H1 (cell line): ENCODE results near the gene HIBADH. TPM values are rescaled to one million over a fixed set of nuclear protein-coding genes. Genes with fewer than 3 reads are reported as not detected.

ENCODE experiments used
- CTCF ChIA-PET: fragments of 300-600 bp; sonication (Branson Sonifier 250); formaldehyde crosslinking; loops from one replicate; lab custom pipeline; 2021; ENCODE audit not compliant: partially characterized antibody; lab: Charles Lee
- POLR2A ChIA-PET: fragments of 300-600 bp; sonication (Branson Sonifier 250); formaldehyde crosslinking; loops from one replicate; lab custom pipeline; 2021; ENCODE audit warnings: inconsistent platforms; ENCODE audit not compliant: partially characterized antibody; lab: Charles Lee
- DNase-seq, 2 experiments: peaks; one replicate each; pipeline versions ENCODE4 v3.0.0 to v3.0.0-alpha.2; 2010 to 2022; ENCODE audit warnings: low spot score in 2 of 2, low read depth in 1 of 2, mixed read lengths in 1 of 2
- FAIRE-seq: peaks from 2 replicates; lab custom pipeline; 2011; peaks lifted over from hg19 to GRCh38; lab: Jason Lieb, UNC
- H2AFZ ChIP-seq: 2 replicates; pipeline ENCODE4 v1.8.1; 2012; ENCODE audit warnings: low read length, inconsistent platforms
- H2AK5ac ChIP-seq: 2 replicates; pipeline ENCODE4 v1.6.1; 2013; ENCODE audit warnings: low read depth, low read length
- H2BK120ac ChIP-seq: replicated peaks from 2 replicates; pipeline ENCODE3; 2013; ENCODE audit warnings: low read depth, low read length, inconsistent platforms
- H2BK12ac ChIP-seq: 2 replicates; pipeline ENCODE4 v1.6.1; 2013; ENCODE audit warnings: low read depth, low read length
- H2BK15ac ChIP-seq: 2 replicates; pipeline ENCODE4 v1.6.1; 2013; ENCODE audit warnings: low read length
- H2BK20ac ChIP-seq: 2 replicates; pipeline ENCODE4 v1.6.1; 2013; ENCODE audit warnings: low read length
- H2BK5ac ChIP-seq: 2 replicates; pipeline ENCODE4 v1.6.1; 2013; ENCODE audit warnings: low read depth, low read length
- H3K14ac ChIP-seq: 2 replicates; pipeline ENCODE4 v1.6.1; 2013; ENCODE audit warnings: inconsistent platforms; ENCODE audit not compliant: insufficient read length
- H3K18ac ChIP-seq: 2 replicates; pipeline ENCODE4 v1.6.1; 2013; ENCODE audit warnings: low read length; ENCODE audit errors: extremely low read depth
- H3K23ac ChIP-seq: 2 replicates; pipeline ENCODE4 v1.6.1; 2013; ENCODE audit warnings: inconsistent platforms; ENCODE audit not compliant: insufficient read length
- H3K23me2 ChIP-seq: 2 replicates; pipeline ENCODE4 v1.6.1; 2013; ENCODE audit warnings: low read depth, low read length
- H3K27ac ChIP-seq: 2 replicates; pipeline ENCODE4 v1.6.1; 2011; ENCODE audit warnings: low read depth, low read length, inconsistent platforms
- H3K27me3 ChIP-seq, 4 experiments: replicated peaks in 1 of 4; 1 replicate in 1 of 4; 2 replicates in 3 of 4; pipeline versions ENCODE4 v1.6.1 to v1.8.1; 2011 to 2013; ENCODE audit warnings: low read length in 3 of 4, mild to moderate bottlenecking in 3 of 4, inconsistent platforms in 2 of 4, mixed read lengths in 2 of 4, moderate library complexity in 1 of 4; ENCODE audit not compliant: control insufficient read depth in 3 of 4, insufficient read depth in 3 of 4; ENCODE audit errors: extremely low read depth in 1 of 4
- H3K36me3 ChIP-seq, 4 experiments: 2 replicates each; pipeline versions ENCODE4 v1.6.1 to v1.8.1; 2011 to 2013; ENCODE audit warnings: mild to moderate bottlenecking in 4 of 4, low read length in 3 of 4, moderate library complexity in 2 of 4, control low read depth in 1 of 4, inconsistent platforms in 1 of 4; ENCODE audit not compliant: insufficient read depth in 4 of 4, control insufficient read depth in 2 of 4
- H3K4ac ChIP-seq: replicated peaks from 2 replicates; pipeline ENCODE3; 2013; ENCODE audit warnings: low read length, low read depth, mixed read lengths, inconsistent platforms; ENCODE audit not compliant: insufficient read length
- H3K4me1 ChIP-seq, 4 experiments: replicated peaks in 1 of 4; 1 replicate in 1 of 4; 2 replicates in 3 of 4; pipeline versions ENCODE4 v1.6.1 to v1.8.1; 2011 to 2013; ENCODE audit warnings: low read length in 3 of 4, inconsistent platforms in 2 of 4, mixed read lengths in 1 of 4; ENCODE audit not compliant: insufficient read depth in 4 of 4, control insufficient read depth in 3 of 4
- H3K4me2 ChIP-seq, 2 experiments: 2 replicates each; pipeline versions ENCODE4 v1.6.1 to v1.8.1; 2011 to 2013; ENCODE audit warnings: low read depth in 2 of 2, low read length in 2 of 2, control low read depth in 1 of 2, inconsistent platforms in 1 of 2, mild to moderate bottlenecking in 1 of 2; ENCODE audit not compliant: insufficient read depth in 1 of 2
- H3K4me3 ChIP-seq, 4 experiments: fragments of 200-600, 300-600 bp in 1 of 4; sonication (generic), shearing (Covaris generic), sonication (Bioruptor Twin) in 1 of 4; 2 replicates each; pipeline versions ENCODE4 v1.5.1 to v1.8.1; 2011 to 2016; ENCODE audit warnings: low read length in 4 of 4, low read depth in 3 of 4, control low read depth in 2 of 4, inconsistent platforms in 2 of 4, mild to moderate bottlenecking in 2 of 4, mixed read lengths in 1 of 4, moderate library complexity in 1 of 4; ENCODE audit not compliant: insufficient read depth in 2 of 4; ENCODE audit errors: extremely low read depth in 1 of 4
- H3K56ac ChIP-seq: replicated peaks from 2 replicates; pipeline ENCODE3; 2013; ENCODE audit warnings: low read depth, mild to moderate bottlenecking, mixed read lengths, low read length, inconsistent platforms; ENCODE audit not compliant: insufficient read length
- H3K79me1 ChIP-seq: 2 replicates; pipeline ENCODE4 v1.6.1; 2013; ENCODE audit warnings: low read depth, low read length, control low read depth
- H3K79me2 ChIP-seq, 2 experiments: 2 replicates each; pipeline versions ENCODE4 v1.6.1 to v1.8.1; 2012 to 2013; ENCODE audit warnings: low read length in 2 of 2, mild to moderate bottlenecking in 2 of 2, inconsistent platforms in 1 of 2; ENCODE audit not compliant: insufficient read depth in 2 of 2, control insufficient read depth in 1 of 2
- H3K9ac ChIP-seq, 4 experiments: replicated peaks in 1 of 4; 1 replicate in 1 of 4; 2 replicates in 3 of 4; pipeline versions ENCODE4 v1.6.1 to v1.8.1; 2011 to 2013; ENCODE audit warnings: low read depth in 3 of 4, low read length in 3 of 4, control low read depth in 2 of 4, mild to moderate bottlenecking in 2 of 4, moderate library complexity in 2 of 4, inconsistent platforms in 1 of 4; ENCODE audit errors: extremely low read depth in 1 of 4
- H3K9me3 ChIP-seq, 2 experiments: 2 replicates each; pipeline versions ENCODE4 v1.6.1 to v1.8.1; 2012 to 2013; ENCODE audit warnings: mild to moderate bottlenecking in 2 of 2, moderate library complexity in 2 of 2, control low read depth in 1 of 2, inconsistent platforms in 1 of 2, low read depth in 1 of 2, low read length in 1 of 2, mixed read lengths in 1 of 2; ENCODE audit not compliant: insufficient read depth in 2 of 2
- H4K20me1 ChIP-seq, 2 experiments: replicated peaks in 1 of 2; 2 replicates each; pipeline versions ENCODE3 to v1.8.1; 2011 to 2013; ENCODE audit warnings: inconsistent platforms in 2 of 2, low read length in 2 of 2, mild to moderate bottlenecking in 1 of 2; ENCODE audit not compliant: insufficient read depth in 2 of 2, control insufficient read depth in 1 of 2
- H4K5ac ChIP-seq: 2 replicates; pipeline ENCODE4 v1.6.1; 2013; ENCODE audit warnings: low read length, low read depth, mixed read lengths, inconsistent platforms; ENCODE audit not compliant: insufficient read length
- H4K8ac ChIP-seq: 2 replicates; pipeline ENCODE4 v1.8.0; 2013; ENCODE audit warnings: mild to moderate bottlenecking, moderate library complexity, low read length, inconsistent platforms; ENCODE audit not compliant: insufficient read depth; ENCODE audit errors: extremely low read depth
- H4K91ac ChIP-seq: replicated peaks from 2 replicates; pipeline ENCODE3; 2013; ENCODE audit warnings: low read length, mixed read lengths, inconsistent platforms; ENCODE audit not compliant: insufficient read length
- CEBPB ChIP-seq: IDR thresholded peaks from 2 replicates; pipeline ENCODE4 v1.6.1; 2012; ENCODE audit warnings: low read depth, low read length
- WGBS, 2 experiments: shearing (Covaris generic) in 1 of 2; methylation state at CpG; one replicate each; pipeline versions ENCODE4 v1.1.6 to v1.1.7; 2013 to 2015; ENCODE audit warnings: low lambda C conversion rate in 2 of 2, mixed read lengths in 2 of 2, inconsistent platforms in 1 of 2, low coverage in 1 of 2, missing lambda C conversion rate in 1 of 2; ENCODE audit not compliant: insufficient replicate concordance in 2 of 2, insufficient coverage in 1 of 2, insufficient read length in 1 of 2; ENCODE audit errors: extremely low coverage in 1 of 2, missing lambda C conversion rate in 1 of 2; 5-methylcytosine and 5-hydroxymethylcytosine counted together
- polyA plus RNA-seq, 7 experiments: library from polyadenylated mRNA; depleted of rRNA in 3 of 7; stranded (reverse) in 5 of 7; unstranded in 2 of 7; fragments of >200 nt in 5 of 7; fragments of 200-250 nt in 2 of 7; gene quantifications; 1 replicate in 5 of 7; 2 replicates in 1 of 7; 4 replicates in 1 of 7; pipeline versions ENCODE4 v1.2.1 to v1.2.3, GENCODE V29; 2011 to 2013; ENCODE audit warnings: missing spikeins in 2 of 7, mixed read lengths in 2 of 7
- total RNA-seq: library from RNA; stranded (reverse); fragmentation: NEBNext Ultra II Directional; extraction: Animal tissue kit (Norgen Biotek cat#: 25700); gene quantifications from 2 replicates; pipeline ENCODE4 v1.2.1, GENCODE V29; 2021

Gene HIBADH
- total and polyA plus RNA-seq, 2 of the 8 experiments (the other 6 are each of a cell fraction or from before 2014, with no cell fraction given): 30.1 to 39.5 TPM

- no peak overlapping the region for H3K14ac ChIP-seq
- H3K79me1 ChIP-seq: no peaks in the 10 kb centered on the region
- H3K9me3 ChIP-seq: no peaks in the 10 kb centered on the region
- TF ChIP-seq CEBPB: no peak
- TF ChIP-seq, all 59 proteins: peak for 0
- Histone ChIP-seq H4K8ac (no peak overlapping the region), H3K79me2 (no peaks in the 10 kb centered on the region), H2AFZ (no peak overlapping the region), H2BK20ac (no peak overlapping the region), H3K23ac (no peak overlapping the region), H3K18ac (no peak overlapping the region), H3K4me2 (no peak overlapping the region), H3K4me3 (no peak overlapping the region), H2AK5ac (no peak overlapping the region), H3K27ac (no peak overlapping the region), H2BK15ac (no peak overlapping the region), H4K91ac (no peak overlapping the region), H2BK5ac (no peak overlapping the region), H4K5ac (no peak overlapping the region), H4K20me1 (no peaks in the 10 kb centered on the region), H3K36me3 (no peaks in the 10 kb centered on the region), H3K4me1 (peaks cover 0 to 8% (median 2%) of the 10 kb centered on the region in 4 experiments; a peak in 2 of 7 replicates), H3K23me2 (no peaks in the 10 kb centered on the region), H3K56ac (no peak overlapping the region), H2BK12ac (no peak overlapping the region), H2BK120ac (no peak overlapping the region), H3K9ac (no peak overlapping the region), H3K4ac (no peak overlapping the region), H3K27me3 (no peaks in the 10 kb centered on the region)
- 81% methylated on average over 2 of the region's 2 CpGs; no CpG with 5 or more reads in 1 of the 2 experiments for WGBS, 2 experiments
- ChIA-PET POLR2A (no interaction called here), CTCF (no interaction called here)
- no peak for FAIRE-seq
- no peak for DNase-seq
Observed at GRCh38 chr7:27555670-27556069, 107.0 kb downstream of the HIBADH start.
